ENCODE measurements around the gene DLGAP3. TPM values are rescaled to one million over a fixed set of nuclear protein-coding genes. Genes with fewer than 3 reads are reported as not detected.

Gene DLGAP3
- total and polyA plus RNA-seq, 2 of the 13 experiments (the other 11 are each of a cell fraction or from before 2014, with no cell fraction given): 0.03 to 0.04 TPM

DNA sequence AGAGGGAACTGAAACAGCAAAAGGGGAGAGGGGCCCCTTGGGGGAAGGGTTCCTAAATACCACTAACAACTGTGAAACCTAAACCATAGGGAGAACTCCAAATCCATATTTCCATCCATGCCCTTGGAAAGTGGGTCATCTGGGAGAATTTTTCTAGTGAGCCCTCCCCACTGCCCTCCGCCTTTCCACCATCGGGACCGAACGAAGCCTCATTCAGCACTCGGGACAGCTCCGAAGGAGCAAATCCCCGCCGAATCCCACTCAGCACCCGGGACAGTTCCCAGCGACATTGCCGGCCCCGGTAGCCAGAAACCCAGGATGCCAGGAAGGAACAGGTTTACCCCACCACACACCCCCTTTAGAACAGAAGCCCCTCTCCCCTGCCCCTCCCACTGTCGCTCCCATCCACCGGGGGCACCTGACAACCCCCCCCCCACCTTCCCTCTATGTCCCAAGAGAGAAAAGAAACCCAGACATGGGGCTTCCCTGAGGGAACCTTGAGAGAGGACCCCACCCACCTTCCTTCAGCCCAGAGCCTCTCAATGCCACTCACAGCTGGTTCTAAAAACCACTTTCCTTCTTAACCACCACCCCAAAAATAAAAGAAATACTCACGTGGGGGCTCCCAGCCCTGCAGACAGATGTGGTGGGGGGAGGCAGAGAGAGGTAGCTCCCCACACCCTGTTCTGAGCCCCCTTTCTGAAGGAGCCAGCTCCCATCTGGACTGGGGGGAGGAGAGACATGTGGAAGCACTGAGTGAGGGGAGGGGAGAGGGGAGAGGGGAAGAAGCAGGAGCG, 4.5 kb downstream of the DLGAP3 start (continued):
- peak; percentile 55 for TF ChIP-seq ZNF143 (CRISPR knock-in tag; IDR thresholded peaks at IDR 0.05)
- TF ChIP-seq ATF7-NPFF (CRISPR knock-in tag; IDR thresholded peaks at IDR 0.05; ENCODE audit: low read depth): peak; percentile 96
- TF ChIP-seq TBP (CRISPR knock-in tag; IDR thresholded peaks at IDR 0.05): no peak
- peak; percentile 97 for TF ChIP-seq MXD4 (CRISPR knock-in tag; IDR thresholded peaks at IDR 0.05)
- peak; percentile 97 for TF ChIP-seq RFXANK (CRISPR knock-in tag; IDR thresholded peaks at IDR 0.05)
- TF ChIP-seq ZNF20 (CRISPR knock-in tag; IDR thresholded peaks at IDR 0.05): peak; percentile 92
- peak; percentile 98 for TF ChIP-seq ZNF75D (CRISPR knock-in tag; IDR thresholded peaks at IDR 0.05; ENCODE audit: borderline replicate concordance)
- peak; percentile 96 for TF ChIP-seq REL (CRISPR knock-in tag; conservative IDR thresholded peaks at IDR 0.05)
- TF ChIP-seq ZNF264 (CRISPR knock-in tag; IDR thresholded peaks at IDR 0.05): peak; percentile 99
- peak; percentile 81 for TF ChIP-seq ZNF350 (CRISPR knock-in tag; IDR thresholded peaks at IDR 0.05; ENCODE audit: borderline replicate concordance, low read depth)
- peak; percentile 99 for TF ChIP-seq AHR (CRISPR knock-in tag; IDR thresholded peaks at IDR 0.05)
- TF ChIP-seq SMAD9 (CRISPR knock-in tag; IDR thresholded peaks at IDR 0.05): peak; percentile 99
- no peak for TF ChIP-seq NCOA5 (CRISPR knock-in tag; IDR thresholded peaks at IDR 0.05)
- peak; percentile 99 for TF ChIP-seq ZNF772 (CRISPR knock-in tag; IDR thresholded peaks at IDR 0.05)
- TF ChIP-seq, protein P1, sequence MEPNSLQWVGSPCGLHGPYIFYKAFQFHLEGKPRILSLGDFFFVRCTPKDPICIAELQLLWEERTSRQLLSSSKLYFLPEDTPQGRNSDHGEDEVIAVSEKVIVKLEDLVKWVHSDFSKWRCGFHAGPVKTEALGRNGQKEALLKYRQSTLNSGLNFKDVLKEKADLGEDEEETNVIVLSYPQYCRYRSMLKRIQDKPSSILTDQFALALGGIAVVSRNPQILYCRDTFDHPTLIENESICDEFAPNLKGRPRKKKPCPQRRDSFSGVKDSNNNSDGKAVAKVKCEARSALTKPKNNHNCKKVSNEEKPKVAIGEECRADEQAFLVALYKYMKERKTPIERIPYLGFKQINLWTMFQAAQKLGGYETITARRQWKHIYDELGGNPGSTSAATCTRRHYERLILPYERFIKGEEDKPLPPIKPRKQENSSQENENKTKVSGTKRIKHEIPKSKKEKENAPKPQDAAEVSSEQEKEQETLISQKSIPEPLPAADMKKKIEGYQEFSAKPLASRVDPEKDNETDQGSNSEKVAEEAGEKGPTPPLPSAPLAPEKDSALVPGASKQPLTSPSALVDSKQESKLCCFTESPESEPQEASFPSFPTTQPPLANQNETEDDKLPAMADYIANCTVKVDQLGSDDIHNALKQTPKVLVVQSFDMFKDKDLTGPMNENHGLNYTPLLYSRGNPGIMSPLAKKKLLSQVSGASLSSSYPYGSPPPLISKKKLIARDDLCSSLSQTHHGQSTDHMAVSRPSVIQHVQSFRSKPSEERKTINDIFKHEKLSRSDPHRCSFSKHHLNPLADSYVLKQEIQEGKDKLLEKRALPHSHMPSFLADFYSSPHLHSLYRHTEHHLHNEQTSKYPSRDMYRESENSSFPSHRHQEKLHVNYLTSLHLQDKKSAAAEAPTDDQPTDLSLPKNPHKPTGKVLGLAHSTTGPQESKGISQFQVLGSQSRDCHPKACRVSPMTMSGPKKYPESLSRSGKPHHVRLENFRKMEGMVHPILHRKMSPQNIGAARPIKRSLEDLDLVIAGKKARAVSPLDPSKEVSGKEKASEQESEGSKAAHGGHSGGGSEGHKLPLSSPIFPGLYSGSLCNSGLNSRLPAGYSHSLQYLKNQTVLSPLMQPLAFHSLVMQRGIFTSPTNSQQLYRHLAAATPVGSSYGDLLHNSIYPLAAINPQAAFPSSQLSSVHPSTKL (CRISPR knock-in tag; IDR thresholded peaks at IDR 0.05): peak; percentile 88
- peak; percentile 83; the same call in 1 of the 2 replicates for TF ChIP-seq ONECUT2 (CRISPR knock-in tag; IDR thresholded peaks at IDR 0.05)
- peak; percentile 81 for TF ChIP-seq PHF20 (CRISPR knock-in tag; IDR thresholded peaks at IDR 0.05)
- TF ChIP-seq DNMT3B (CRISPR knock-in tag; conservative IDR thresholded peaks at IDR 0.05): peak; percentile 100
- TF ChIP-seq, protein P2, sequence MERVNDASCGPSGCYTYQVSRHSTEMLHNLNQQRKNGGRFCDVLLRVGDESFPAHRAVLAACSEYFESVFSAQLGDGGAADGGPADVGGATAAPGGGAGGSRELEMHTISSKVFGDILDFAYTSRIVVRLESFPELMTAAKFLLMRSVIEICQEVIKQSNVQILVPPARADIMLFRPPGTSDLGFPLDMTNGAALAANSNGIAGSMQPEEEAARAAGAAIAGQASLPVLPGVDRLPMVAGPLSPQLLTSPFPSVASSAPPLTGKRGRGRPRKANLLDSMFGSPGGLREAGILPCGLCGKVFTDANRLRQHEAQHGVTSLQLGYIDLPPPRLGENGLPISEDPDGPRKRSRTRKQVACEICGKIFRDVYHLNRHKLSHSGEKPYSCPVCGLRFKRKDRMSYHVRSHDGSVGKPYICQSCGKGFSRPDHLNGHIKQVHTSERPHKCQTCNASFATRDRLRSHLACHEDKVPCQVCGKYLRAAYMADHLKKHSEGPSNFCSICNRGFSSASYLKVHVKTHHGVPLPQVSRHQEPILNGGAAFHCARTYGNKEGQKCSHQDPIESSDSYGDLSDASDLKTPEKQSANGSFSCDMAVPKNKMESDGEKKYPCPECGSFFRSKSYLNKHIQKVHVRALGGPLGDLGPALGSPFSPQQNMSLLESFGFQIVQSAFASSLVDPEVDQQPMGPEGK (CRISPR knock-in tag; IDR thresholded peaks at IDR 0.05): peak; percentile 84
- TF ChIP-seq ZNF572 (CRISPR knock-in tag; IDR thresholded peaks at IDR 0.05): no peak

Data from HepG2 (cell line).